ENCODE data around the gene NUP153. TPM values are rescaled to one million over a fixed set of nuclear protein-coding genes. Genes with fewer than 3 reads are reported as not detected.

The NUP153 gene
- polyA plus RNA-seq, 4 donors, result 7.6 to 31.6 (median 8.6) TPM

GRCh38 chr6:17638212-17638715 lies 68.5 kb downstream of the NUP153 start:
- WGBS, 3 donors, result 73 to 83% (median 82%) methylated on average over 2 of the region's 2 CpGs
- H3K4me3 ChIP-seq (ENCODE audit: low read depth in 1 of 3, low read length in 3 of 3), result no peak overlapping the region
- no peaks in the 10 kb centered on the region for H3K4me1 ChIP-seq (ENCODE audit: control insufficient read depth in 3 of 3, insufficient read depth in 2 of 3, low read depth in 1 of 3, low read length in 2 of 3)
- no peak overlapping the region for H3K27ac ChIP-seq (ENCODE audit: low read depth in 1 of 3, low read length in 2 of 3)
- FAIRE-seq (no peak), DNase-seq (no peak)
- H3K27me3 ChIP-seq (ENCODE audit: control insufficient read depth in 3 of 3, insufficient read depth in 3 of 3, low read length in 3 of 3), result no peaks in the 10 kb centered on the region
- H3K9me3 ChIP-seq (ENCODE audit: control insufficient read depth in 2 of 2, insufficient read depth in 1 of 2, low read depth in 1 of 2, low read length in 1 of 2), result peaks cover 0 to 5% of the 10 kb centered on the region in 2 donors
- H3K36me3 ChIP-seq (ENCODE audit: control insufficient read depth in 3 of 3, insufficient read depth in 2 of 3, low read depth in 1 of 3, low read length in 3 of 3), result peaks cover 1 to 24% (median 5%) of the 10 kb centered on the region in 3 donors

- FAIRE-seq, result no peak
Observed at GRCh38 chr6:17635568-17635967, 71.2 kb downstream of the NUP153 start.

GRCh38 chr6:17633465-17634188 lies 73.1 kb downstream of the NUP153 start:
- Histone ChIP-seq H3K4me3 (ENCODE audit: low read depth in 1 of 3, low read length in 3 of 3) (no peak overlapping the region), H3K27ac (ENCODE audit: low read depth in 1 of 3, low read length in 2 of 3) (no peak overlapping the region), H3K36me3 (ENCODE audit: control insufficient read depth in 3 of 3, insufficient read depth in 2 of 3, low read depth in 1 of 3, low read length in 3 of 3) (peaks cover 0 to 22% (median 8%) of the 10 kb centered on the region in 3 donors), H3K27me3 (ENCODE audit: control insufficient read depth in 3 of 3, insufficient read depth in 3 of 3, low read length in 3 of 3) (no peaks in the 10 kb centered on the region), H3K4me1 (ENCODE audit: control insufficient read depth in 3 of 3, insufficient read depth in 2 of 3, low read depth in 1 of 3, low read length in 2 of 3) (peaks cover 0 to 5% (median 0%) of the 10 kb centered on the region in 3 donors), H3K9me3 (ENCODE audit: control insufficient read depth in 2 of 2, insufficient read depth in 1 of 2, low read depth in 1 of 2, low read length in 1 of 2) (no peaks in the 10 kb centered on the region)
- no peak for FAIRE-seq
- WGBS, 3 donors, result 70 to 96% (median 75%) methylated on average over 2 of the region's 2 CpGs
- no peak for DNase-seq

More at GRCh38 chr6:17635568-17635967, 71.2 kb downstream of the NUP153 start:
- Histone ChIP-seq H3K27me3 (ENCODE audit: control insufficient read depth in 3 of 3, insufficient read depth in 3 of 3, low read length in 3 of 3) (no peaks in the 10 kb centered on the region), H3K9me3 (ENCODE audit: control insufficient read depth in 2 of 2, insufficient read depth in 1 of 2, low read depth in 1 of 2, low read length in 1 of 2) (no peaks in the 10 kb centered on the region), H3K27ac (ENCODE audit: low read depth in 1 of 3, low read length in 2 of 3) (no peak overlapping the region), H3K4me3 (ENCODE audit: low read depth in 1 of 3, low read length in 3 of 3) (no peak overlapping the region), H3K36me3 (ENCODE audit: control insufficient read depth in 3 of 3, insufficient read depth in 2 of 3, low read depth in 1 of 3, low read length in 3 of 3) (peaks cover 0 to 21% (median 6%) of the 10 kb centered on the region in 3 donors), H3K4me1 (ENCODE audit: control insufficient read depth in 3 of 3, insufficient read depth in 2 of 3, low read depth in 1 of 3, low read length in 2 of 3) (peaks cover 0 to 5% (median 0%) of the 10 kb centered on the region in 3 donors)
- no peak for DNase-seq
- WGBS, 3 donors, result 93 to 98% (median 97%) methylated on average over 4 of the region's 4 CpGs

- WGBS, 3 donors, result 62 to 91% (median 79%) methylated on average over 1 of the region's 1 CpG
- no peak overlapping the region for H3K27ac ChIP-seq (ENCODE audit: low read depth in 1 of 3, low read length in 2 of 3)
- H3K27me3 ChIP-seq (ENCODE audit: control insufficient read depth in 3 of 3, insufficient read depth in 3 of 3, low read length in 3 of 3), result no peaks in the 10 kb centered on the region
- peaks cover 0 to 22% (median 8%) of the 10 kb centered on the region in 3 donors for H3K36me3 ChIP-seq (ENCODE audit: control insufficient read depth in 3 of 3, insufficient read depth in 2 of 3, low read depth in 1 of 3, low read length in 3 of 3)
- H3K9me3 ChIP-seq (ENCODE audit: control insufficient read depth in 2 of 2, insufficient read depth in 1 of 2, low read depth in 1 of 2, low read length in 1 of 2), result no peaks in the 10 kb centered on the region
- DNase-seq (no peak), FAIRE-seq (no peak)
- H3K4me3 ChIP-seq (ENCODE audit: low read depth in 1 of 3, low read length in 3 of 3), result no peak overlapping the region
- peaks cover 0 to 5% (median 0%) of the 10 kb centered on the region in 3 donors for H3K4me1 ChIP-seq (ENCODE audit: control insufficient read depth in 3 of 3, insufficient read depth in 2 of 3, low read depth in 1 of 3, low read length in 2 of 3)
Observed at GRCh38 chr6:17632934-17633333, 73.8 kb downstream of the NUP153 start.

GRCh38 chr6:17630511-17631073 lies 76.1 kb downstream of the NUP153 start:
- H3K36me3 ChIP-seq (ENCODE audit: control insufficient read depth in 3 of 3, insufficient read depth in 2 of 3, low read depth in 1 of 3, low read length in 3 of 3), result peaks cover 0 to 23% (median 10%) of the 10 kb centered on the region in 3 donors
- peak in 1 of 2 donors; percentile 16 for DNase-seq
- no peak overlapping the region for H3K4me3 ChIP-seq (ENCODE audit: low read depth in 1 of 3, low read length in 3 of 3)
- peaks cover 0 to 5% (median 0%) of the 10 kb centered on the region in 3 donors for H3K4me1 ChIP-seq (ENCODE audit: control insufficient read depth in 3 of 3, insufficient read depth in 2 of 3, low read depth in 1 of 3, low read length in 2 of 3)
- no peaks in the 10 kb centered on the region for H3K27me3 ChIP-seq (ENCODE audit: control insufficient read depth in 3 of 3, insufficient read depth in 3 of 3, low read length in 3 of 3)
- H3K9me3 ChIP-seq (ENCODE audit: control insufficient read depth in 2 of 2, insufficient read depth in 1 of 2, low read depth in 1 of 2, low read length in 1 of 2), result no peaks in the 10 kb centered on the region
- WGBS, 3 donors, result 70 to 83% (median 76%) methylated on average over 5 of the region's 5 CpGs
- FAIRE-seq, result no peak
- H3K27ac ChIP-seq (ENCODE audit: low read depth in 1 of 3, low read length in 2 of 3), result no peak overlapping the region

GRCh38 chr6:17629824-17630510 lies 76.8 kb downstream of the NUP153 start:
- H3K36me3 ChIP-seq (ENCODE audit: control insufficient read depth in 3 of 3, insufficient read depth in 2 of 3, low read depth in 1 of 3, low read length in 3 of 3), result peaks cover 0 to 23% (median 8%) of the 10 kb centered on the region in 3 donors
- FAIRE-seq, result no peak
- whole genome bisulfite sequencing, 3 donors, result 69 to 78% (median 70%) methylated on average over 8 of the region's 8 CpGs
- no peak overlapping the region for H3K27ac ChIP-seq (ENCODE audit: low read depth in 1 of 3, low read length in 2 of 3)
- peaks cover 0 to 5% (median 0%) of the 10 kb centered on the region in 3 donors for H3K4me1 ChIP-seq (ENCODE audit: control insufficient read depth in 3 of 3, insufficient read depth in 2 of 3, low read depth in 1 of 3, low read length in 2 of 3)
- no peaks in the 10 kb centered on the region for H3K9me3 ChIP-seq (ENCODE audit: control insufficient read depth in 2 of 2, insufficient read depth in 1 of 2, low read depth in 1 of 2, low read length in 1 of 2)
- DNase-seq, result no peak
- no peaks in the 10 kb centered on the region for H3K27me3 ChIP-seq (ENCODE audit: control insufficient read depth in 3 of 3, insufficient read depth in 3 of 3, low read length in 3 of 3)
- no peak overlapping the region for H3K4me3 ChIP-seq (ENCODE audit: low read depth in 1 of 3, low read length in 3 of 3)

GRCh38 chr6:17628873-17629272 lies 77.9 kb downstream of the NUP153 start:
- no peak overlapping the region for H3K27ac ChIP-seq (ENCODE audit: low read depth in 1 of 3, low read length in 2 of 3)
- WGBS, 3 donors, result 72 to 95% (median 86%) methylated on average over 1 of the region's 1 CpG
- peaks cover 0 to 25% (median 8%) of the 10 kb centered on the region in 3 donors for H3K36me3 ChIP-seq (ENCODE audit: control insufficient read depth in 3 of 3, insufficient read depth in 2 of 3, low read depth in 1 of 3, low read length in 3 of 3)

GRCh38 chr6:17624396-17624795 lies 82.3 kb downstream of the NUP153 start:
- no peaks in the 10 kb centered on the region for H3K27me3 ChIP-seq (ENCODE audit: control insufficient read depth in 3 of 3, insufficient read depth in 3 of 3, low read length in 3 of 3)
- WGBS, 3 donors, result 83 to 88% (median 87%) methylated on average over 1 of the region's 1 CpG
- no peak overlapping the region for H3K4me3 ChIP-seq (ENCODE audit: low read depth in 1 of 3, low read length in 3 of 3)
- no peak for DNase-seq
- H3K27ac ChIP-seq (ENCODE audit: low read depth in 1 of 3, low read length in 2 of 3), result no peak overlapping the region
- FAIRE-seq, result no peak
- peaks cover 0 to 30% (median 4%) of the 10 kb centered on the region in 3 donors for H3K36me3 ChIP-seq (ENCODE audit: control insufficient read depth in 3 of 3, insufficient read depth in 2 of 3, low read depth in 1 of 3, low read length in 3 of 3)
- no peaks in the 10 kb centered on the region for H3K9me3 ChIP-seq (ENCODE audit: control insufficient read depth in 2 of 2, insufficient read depth in 1 of 2, low read depth in 1 of 2, low read length in 1 of 2)
- H3K4me1 ChIP-seq (ENCODE audit: control insufficient read depth in 3 of 3, insufficient read depth in 2 of 3, low read depth in 1 of 3, low read length in 2 of 3), result no peaks in the 10 kb centered on the region

More at GRCh38 chr6:17628873-17629272, 77.9 kb downstream of the NUP153 start:
- DNase-seq (no peak), FAIRE-seq (no peak)
- H3K4me1 ChIP-seq (ENCODE audit: control insufficient read depth in 3 of 3, insufficient read depth in 2 of 3, low read depth in 1 of 3, low read length in 2 of 3), result peaks cover 0 to 5% (median 0%) of the 10 kb centered on the region in 3 donors
- no peak overlapping the region for H3K4me3 ChIP-seq (ENCODE audit: low read depth in 1 of 3, low read length in 3 of 3)
- no peaks in the 10 kb centered on the region for H3K9me3 ChIP-seq (ENCODE audit: control insufficient read depth in 2 of 2, insufficient read depth in 1 of 2, low read depth in 1 of 2, low read length in 1 of 2)
- no peaks in the 10 kb centered on the region for H3K27me3 ChIP-seq (ENCODE audit: control insufficient read depth in 3 of 3, insufficient read depth in 3 of 3, low read length in 3 of 3)

All from small intestine (tissue), 7 donors.